SU-DHL-6 (cell line): Measurements from ENCODE around the gene TCEAL4.

Source experiments
- CTCF ChIP-seq: fragments of 200-600 bp; sonication (generic); IDR thresholded peaks from one replicate; pipeline ENCODE4 v1.5.1; 2017; ENCODE audit warnings: antibody characterized with exemption, mild to moderate bottlenecking, low read length, moderate library complexity; ENCODE audit not compliant: insufficient read depth, poor library complexity, severe bottlenecking
- EZH2phosphoT487 ChIP-seq: fragments of 200-600 bp; sonication (generic), shearing (Covaris generic); conservative IDR thresholded peaks from 2 replicates; pipeline ENCODE4 v1.6.1; 2018; ENCODE audit warnings: mild to moderate bottlenecking, antibody characterized with exemption, low read length, moderate library complexity, mixed read lengths

GRCh38 chrX:103631145-103631544, 45.8 kb downstream of the TCEAL4 start:
- TF ChIP-seq CTCF: no peak
- TF ChIP-seq EZH2phosphoT487: no peak
